Right atrium auricular region (tissue), 2 donors: Measurements from ENCODE around the gene GLT1D1. TPM values are rescaled to one million over a fixed set of nuclear protein-coding genes. Genes with fewer than 3 reads are reported as not detected.

ENCODE experiments used
- DNase-seq: peaks from one replicate; pipeline ENCODE4 v3.0.0-alpha.2; 2019; ENCODE audit warnings: low spot score
- H3K27ac ChIP-seq, 2 donors: fragments of 200-600 bp; sonication (generic); 1 replicate in 1 of 2; 2 replicates in 1 of 2; pipeline ENCODE4 v1.5.1; 2016 to 2019
- H3K27me3 ChIP-seq, 2 donors: fragments of 200-600 bp; sonication (generic); one replicate each; pipeline versions ENCODE4 v1.5.1 to v1.6.0; 2017 to 2019
- H3K36me3 ChIP-seq: fragments of 200-600 bp; sonication (generic); one replicate; pipeline ENCODE4 v1.5.1; 2016
- H3K4me1 ChIP-seq, 2 donors: fragments of 200-600 bp; sonication (generic); one replicate each; pipeline versions ENCODE4 v1.5.1 to v1.6.0; 2017 to 2019
- H3K4me3 ChIP-seq, 2 donors: fragments of 200-600 bp; sonication (generic); 1 replicate in 1 of 2; 2 replicates in 1 of 2; pipeline ENCODE4 v1.5.1; 2017 to 2019; ENCODE audit warnings: mild to moderate bottlenecking in 1 of 2, moderate library complexity in 1 of 2
- H3K9me3 ChIP-seq, 2 donors: fragments of 200-600 bp; sonication (generic); one replicate each; pipeline ENCODE4 v1.5.1; 2019
- total RNA-seq, 2 donors: library from RNA; depleted of rRNA; stranded (reverse); fragments of >200 nt; gene quantifications; one replicate each; pipeline ENCODE4 v1.1.0, GENCODE V29; 2016
- TF ChIP-seq, protein P1 (sequence below), 2 donors: fragments of 200-600 bp; sonication (generic); IDR thresholded peaks; one replicate each; pipeline ENCODE4 v1.5.1; 2019; ENCODE audit warnings: antibody characterized with exemption in 2 of 2

GLT1D1 gene
- total RNA-seq, 2 donors from 2014 or later, result 0.20 TPM; not detected in 1

DNA sequence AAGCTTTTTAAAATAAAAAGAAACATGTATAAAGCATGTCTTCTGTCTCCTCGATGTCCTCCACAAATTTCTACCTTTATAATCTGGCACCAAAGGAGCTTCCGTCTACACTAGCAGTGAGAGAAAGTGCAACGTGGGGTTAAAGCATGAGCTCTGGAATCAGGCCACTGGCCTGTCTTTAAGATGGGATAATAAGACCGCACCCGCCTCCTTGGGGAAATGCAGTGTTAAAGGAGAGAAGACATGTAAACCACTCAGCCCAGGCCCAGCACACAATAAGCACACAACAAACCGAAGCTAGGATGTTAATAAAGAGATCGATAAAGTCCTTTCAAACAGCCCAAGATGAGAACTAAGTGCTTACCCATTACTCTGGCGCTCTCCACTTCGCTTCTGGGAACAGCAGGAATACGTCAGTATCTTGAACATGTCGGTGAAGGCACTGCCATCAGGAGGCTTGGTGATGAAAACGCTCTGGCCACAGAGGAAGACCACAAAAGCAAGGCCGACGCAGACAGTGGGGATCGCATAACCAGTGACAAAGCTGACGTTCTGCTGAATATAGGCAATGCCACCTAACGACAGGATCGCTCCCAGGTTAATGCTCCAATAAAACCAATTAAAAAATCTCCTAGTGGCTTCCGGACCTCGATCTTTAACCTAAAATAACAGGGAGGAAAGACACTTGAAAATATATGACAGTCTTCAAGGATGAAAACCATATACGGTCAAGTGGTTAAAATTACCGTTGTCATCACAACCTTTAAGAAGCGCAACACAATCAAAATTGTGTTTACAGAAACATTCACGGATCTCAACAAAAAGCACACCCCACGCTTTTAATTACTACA lies 38.6 kb upstream of the GLT1D1 start:
- Histone ChIP-seq H3K36me3 (peaks cover 8% of the 10 kb centered on the region), H3K4me3 (no peak overlapping the region), H3K9me3 (no peaks in the 10 kb centered on the region), H3K4me1 (peaks cover 0 to 62% of the 10 kb centered on the region in 2 donors), H3K27ac (peak overlapping the region in 1 of 2 donors; percentile 49), H3K27me3 (no peaks in the 10 kb centered on the region)
- no peak for DNase-seq
- TF ChIP-seq, protein P1, sequence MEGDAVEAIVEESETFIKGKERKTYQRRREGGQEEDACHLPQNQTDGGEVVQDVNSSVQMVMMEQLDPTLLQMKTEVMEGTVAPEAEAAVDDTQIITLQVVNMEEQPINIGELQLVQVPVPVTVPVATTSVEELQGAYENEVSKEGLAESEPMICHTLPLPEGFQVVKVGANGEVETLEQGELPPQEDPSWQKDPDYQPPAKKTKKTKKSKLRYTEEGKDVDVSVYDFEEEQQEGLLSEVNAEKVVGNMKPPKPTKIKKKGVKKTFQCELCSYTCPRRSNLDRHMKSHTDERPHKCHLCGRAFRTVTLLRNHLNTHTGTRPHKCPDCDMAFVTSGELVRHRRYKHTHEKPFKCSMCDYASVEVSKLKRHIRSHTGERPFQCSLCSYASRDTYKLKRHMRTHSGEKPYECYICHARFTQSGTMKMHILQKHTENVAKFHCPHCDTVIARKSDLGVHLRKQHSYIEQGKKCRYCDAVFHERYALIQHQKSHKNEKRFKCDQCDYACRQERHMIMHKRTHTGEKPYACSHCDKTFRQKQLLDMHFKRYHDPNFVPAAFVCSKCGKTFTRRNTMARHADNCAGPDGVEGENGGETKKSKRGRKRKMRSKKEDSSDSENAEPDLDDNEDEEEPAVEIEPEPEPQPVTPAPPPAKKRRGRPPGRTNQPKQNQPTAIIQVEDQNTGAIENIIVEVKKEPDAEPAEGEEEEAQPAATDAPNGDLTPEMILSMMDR (IDR thresholded peaks at IDR 0.05), result no peak

DNA sequence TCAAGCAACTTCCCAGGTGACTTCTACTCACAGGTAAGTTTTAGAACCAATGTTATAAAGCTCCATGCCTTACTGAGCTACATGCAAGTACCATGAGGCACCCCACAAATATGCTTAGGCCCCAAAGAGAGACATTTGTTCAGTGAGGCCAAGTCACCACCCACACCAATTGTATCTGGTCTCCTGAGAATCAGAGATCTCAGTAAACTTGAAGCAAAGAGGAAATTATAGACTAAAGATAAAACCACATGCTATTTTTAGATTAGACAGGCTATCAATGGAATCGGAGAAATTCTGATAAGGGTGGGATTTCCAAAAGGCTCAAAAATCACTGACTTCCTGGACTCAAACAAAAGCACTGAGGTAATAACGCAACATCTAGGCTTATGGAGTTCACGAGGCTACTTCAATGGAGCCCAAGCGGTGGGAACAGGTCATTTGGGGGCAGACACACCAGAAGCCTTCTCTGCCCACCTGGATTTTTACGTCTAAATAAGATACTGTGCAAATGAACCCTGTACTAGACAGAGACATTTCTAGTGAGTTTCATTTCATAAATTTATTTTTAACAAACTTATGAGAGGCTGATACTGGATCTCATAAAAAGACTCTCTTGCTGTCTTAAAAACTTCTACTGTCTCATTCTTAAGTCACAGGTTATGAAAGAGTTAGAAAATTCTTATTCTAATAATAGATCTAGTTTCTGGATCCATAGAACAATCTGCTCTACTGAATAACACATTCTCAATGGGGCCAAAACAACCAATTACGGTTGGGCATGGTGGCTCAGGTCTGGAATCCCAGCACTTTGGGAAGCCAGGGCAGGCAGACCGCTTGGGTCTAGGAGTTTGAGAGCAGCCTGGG lies 37.3 kb upstream of the GLT1D1 start:
- Histone ChIP-seq H3K36me3 (peaks cover 8% of the 10 kb centered on the region), H3K4me3 (no peak overlapping the region), H3K9me3 (no peaks in the 10 kb centered on the region), H3K4me1 (peaks cover 0 to 57% of the 10 kb centered on the region in 2 donors), H3K27ac (peak overlapping the region; percentile 88 to 90), H3K27me3 (no peaks in the 10 kb centered on the region)
- TF ChIP-seq, protein P1 (IDR thresholded peaks at IDR 0.05), result no peak
- no peak for DNase-seq

DNA sequence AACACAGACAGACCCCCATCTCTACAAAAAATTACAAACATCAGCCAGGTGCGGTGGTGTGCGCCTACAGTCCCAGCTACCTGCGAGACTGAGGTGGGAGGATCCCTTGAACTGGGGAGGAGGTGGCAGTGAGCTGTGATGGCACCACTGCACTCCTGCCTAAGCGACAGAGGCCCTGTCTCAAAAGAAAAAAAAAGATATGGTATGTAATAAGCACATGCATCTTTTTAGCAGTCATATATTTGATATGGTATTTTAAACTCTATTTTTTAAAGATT lies 36.7 kb upstream of the GLT1D1 start:
- peak overlapping the region; percentile 88 to 90 for H3K27ac ChIP-seq
- H3K4me3 ChIP-seq, result no peak overlapping the region
- H3K36me3 ChIP-seq, result peaks cover 8% of the 10 kb centered on the region
- H3K9me3 ChIP-seq, result no peaks in the 10 kb centered on the region
- TF ChIP-seq, protein P1 (IDR thresholded peaks at IDR 0.05), result no peak
- peaks cover 0 to 57% of the 10 kb centered on the region in 2 donors for H3K4me1 ChIP-seq
- no peaks in the 10 kb centered on the region for H3K27me3 ChIP-seq
- no peak for DNase-seq

DNA sequence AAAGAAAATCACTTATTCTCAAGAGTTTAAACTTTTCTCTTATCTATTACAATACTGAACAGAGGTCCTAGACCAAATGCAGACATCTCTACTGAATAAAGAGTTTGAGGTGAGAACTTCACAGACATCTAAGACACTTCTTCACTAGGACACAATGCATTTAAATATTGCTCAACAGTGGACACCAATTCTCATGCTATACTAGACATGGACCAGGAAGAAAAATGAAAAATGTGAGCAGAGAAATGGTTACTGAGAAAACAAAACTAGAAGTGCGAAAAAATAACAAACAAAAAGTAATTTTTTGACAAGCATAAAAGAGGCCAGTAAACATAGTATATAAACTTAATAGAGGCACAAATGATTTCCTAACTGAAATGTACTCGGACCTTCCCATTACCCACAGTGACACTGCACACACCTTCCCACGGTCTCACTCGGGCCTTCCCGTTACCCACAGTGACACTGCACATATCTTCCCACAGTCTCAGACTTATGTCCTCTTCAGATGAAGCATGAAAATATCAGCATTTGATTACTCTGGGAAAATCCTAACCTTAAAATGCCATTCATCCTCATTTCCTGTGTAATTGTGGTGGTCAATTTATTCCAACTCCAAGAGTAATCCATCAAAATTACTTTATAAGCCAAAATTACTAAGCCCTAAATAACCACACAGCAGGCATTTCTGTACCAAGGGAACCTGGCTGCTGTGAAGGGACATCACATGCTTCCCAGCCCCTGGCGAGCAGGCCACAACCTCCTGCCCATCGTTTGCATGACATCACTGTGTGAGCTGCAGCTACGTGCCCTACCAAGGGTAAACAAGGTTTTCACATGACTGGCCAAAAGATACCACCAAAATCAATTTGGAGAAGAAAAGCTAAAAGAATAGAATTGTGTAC lies 35.9 kb upstream of the GLT1D1 start:
- H3K27ac ChIP-seq, result peak overlapping the region; percentile 88 to 90
- peaks cover 0 to 60% of the 10 kb centered on the region in 2 donors for H3K4me1 ChIP-seq
- DNase-seq, result no peak
- no peaks in the 10 kb centered on the region for H3K9me3 ChIP-seq
- TF ChIP-seq, protein P1 (IDR thresholded peaks at IDR 0.05), result no peak
- H3K27me3 ChIP-seq, result no peaks in the 10 kb centered on the region
- peaks cover 8% of the 10 kb centered on the region for H3K36me3 ChIP-seq
- no peak overlapping the region for H3K4me3 ChIP-seq
